Heart right ventricle (tissue), 16 donors: ENCODE data around the gene ACVRL1. TPM values are rescaled to one million over a fixed set of nuclear protein-coding genes. Genes with fewer than 3 reads are reported as not detected.
"Not testable (repeated sequence)": the region's sequence is repeated elsewhere in the genome, so short reads cannot be mapped to it uniquely, and the experiment has no call there.

ENCODE experiments used
- ATAC-seq, 8 donors: fragments of 200-7000 bp; cut with Tn5 transposase; one replicate each; pipeline ENCODE4 v1.9.1; 2020; ENCODE audit warnings: mild to moderate bottlenecking in 8 of 8, moderate library complexity in 8 of 8, moderate number of reproducible peaks in 1 of 8
- DNase-seq, 2 donors: peaks; one replicate each; pipeline ENCODE4 v3.0.0-alpha.2; 2020
- H3K27ac ChIP-seq, 10 donors: fragments of 200-600 bp; sonication (generic) in 2 of 10; one replicate each; pipeline versions ENCODE4 v1.5.0 to v1.8.0; 2020 to 2022; ENCODE audit warnings: mild to moderate bottlenecking in 3 of 10
- H3K27me3 ChIP-seq, 7 donors: fragments of 200-600 bp; one replicate each; pipeline ENCODE4 v1.8.0; 2021 to 2022; ENCODE audit warnings: mild to moderate bottlenecking in 2 of 7
- H3K36me3 ChIP-seq, 9 donors: fragments of 200-600 bp; sonication (generic) in 1 of 9; one replicate each; pipeline versions ENCODE4 v1.5.0 to v1.8.0; 2020 to 2022; ENCODE audit warnings: mild to moderate bottlenecking in 2 of 9
- H3K4me1 ChIP-seq, 9 donors: fragments of 200-600 bp; sonication (generic) in 1 of 9; one replicate each; pipeline versions ENCODE4 v1.5.0 to v1.8.0; 2020 to 2022; ENCODE audit warnings: mild to moderate bottlenecking in 4 of 9
- H3K4me3 ChIP-seq, 10 donors: fragments of 200-600 bp; sonication (generic) in 2 of 10; one replicate each; pipeline versions ENCODE4 v1.5.0 to v1.8.0; 2020 to 2022; ENCODE audit warnings: mild to moderate bottlenecking in 7 of 10, moderate library complexity in 2 of 10
- H3K9me3 ChIP-seq, 11 donors: fragments of 200-600 bp in 10 of 11; sonication (generic) in 2 of 11; one replicate each; pipeline versions ENCODE4 v1.5.0 to v1.8.0; 2013 to 2022; ENCODE audit warnings: mild to moderate bottlenecking in 2 of 11, control low read depth in 1 of 11, moderate library complexity in 1 of 11
- WGBS, 2 donors: extraction: QIAGEN DNeasy Blood & Tissue Kit; methylation state at CpG; one replicate each; pipeline ENCODE4 v1.1.7; 2013; ENCODE audit warnings: inconsistent platforms in 1 of 2; 5-methylcytosine and 5-hydroxymethylcytosine counted together
- intact Hi-C, 10 donors: fragments of 100-400 bp; cut with DNase I; formaldehyde crosslinking; loops; one replicate each; pipeline versions ENCODE4 v1.11.1 to v1.14.2; 2022
- polyA plus RNA-seq, 2 donors: library from polyadenylated mRNA; stranded (reverse); fragments of 200-250 nt; gene quantifications; one replicate each; pipeline ENCODE4 v1.2.3, GENCODE V29; 2013
- total RNA-seq, 10 donors: library from RNA; stranded (reverse); fragmentation: NEBNext Ultra II Directional in 3 of 10; extraction: Animal tissue kit (Norgen Biotek cat#: 25700) in 3 of 10; gene quantifications; one replicate each; pipeline versions ENCODE4 v1.2.1 to v1.2.4, GENCODE V29; 2021 to 2023
- TF ChIP-seq, protein P1 (sequence below), 9 donors: fragments of 200-600 bp; sonication (generic) in 2 of 9; IDR thresholded peaks; one replicate each; pipeline versions ENCODE4 v1.5.0 to v1.8.0; 2021 to 2022; ENCODE audit warnings: antibody characterized with exemption in 9 of 9, mild to moderate bottlenecking in 5 of 9, moderate library complexity in 1 of 9
- donor health status: Arrhythmogenic right ventricular cardiomyopathy.
- donor health status: ischemic (EF 13 %, LVEDD 7.1; RV severe dilation, severe dysfunction).
- donor health status: healthy with polysubstance abuse.
- donor health status: DM: no; HTN: yes; CAD: no.
- donor health status: DM: no; HTN: no; CAD: no.
- donor health status: ischemic (EF 25% LVEDD 6.9; RV normal size, moderate dysfunction).
- donor health status: ischemic (EF 25% LVEDD 5.7; RV mildly dilated, moderate dysfunction).
- donor health status: healthy.
- donor health status: DM: yes; HTN: yes; CAD: no.
- donor health status: Ischemic cardiomyopathy.
- donor health status: ischemic (EF 35%, LVEDD 5.7; RV mildly dilated, moderate dysfunction).
- donor health status: nonischemic (EF 11% LVEDD 7.7; RV severe dilation, severe dysfunction).
- donor health status: DM: yes; HTN: yes; CAD: no.
- donor health status: PGD.
- donor health status: ischemic (EF 29% LVEDD 5.4; RV normal size, mild dysfunction).
- donor health status: nonischemic (EF 23%, LVEDD 6.1; RV moderate dilation, normal function).

The ACVRL1 gene
- total and polyA plus RNA-seq, 12 donors: 16.6 to 68.0 (median 30.4) TPM

DNA sequence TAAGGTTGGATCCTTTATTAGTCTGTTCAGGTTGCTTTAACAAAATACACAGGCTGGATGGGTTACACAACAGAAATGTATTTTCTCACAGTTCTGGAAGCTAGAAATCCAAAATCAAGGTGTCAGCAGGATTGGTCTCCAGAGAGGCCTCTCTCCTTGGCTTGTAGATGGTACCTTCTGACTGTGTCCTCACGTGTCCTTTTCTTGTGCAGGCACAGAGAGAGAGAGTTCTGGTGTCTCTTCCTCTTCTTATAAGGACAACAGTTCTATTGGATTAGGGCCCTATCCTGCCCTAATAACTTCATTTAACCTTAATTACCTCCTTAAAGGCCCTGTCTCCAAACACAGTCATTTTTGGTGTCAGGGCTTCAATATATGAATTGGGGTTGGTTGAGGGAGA lies 24.0 kb upstream of the ACVRL1 start:
- intact Hi-C loops: no loop called here
- 73 to 74% methylated on average over 1 of the region's 1 CpG for WGBS, 2 donors

DNA sequence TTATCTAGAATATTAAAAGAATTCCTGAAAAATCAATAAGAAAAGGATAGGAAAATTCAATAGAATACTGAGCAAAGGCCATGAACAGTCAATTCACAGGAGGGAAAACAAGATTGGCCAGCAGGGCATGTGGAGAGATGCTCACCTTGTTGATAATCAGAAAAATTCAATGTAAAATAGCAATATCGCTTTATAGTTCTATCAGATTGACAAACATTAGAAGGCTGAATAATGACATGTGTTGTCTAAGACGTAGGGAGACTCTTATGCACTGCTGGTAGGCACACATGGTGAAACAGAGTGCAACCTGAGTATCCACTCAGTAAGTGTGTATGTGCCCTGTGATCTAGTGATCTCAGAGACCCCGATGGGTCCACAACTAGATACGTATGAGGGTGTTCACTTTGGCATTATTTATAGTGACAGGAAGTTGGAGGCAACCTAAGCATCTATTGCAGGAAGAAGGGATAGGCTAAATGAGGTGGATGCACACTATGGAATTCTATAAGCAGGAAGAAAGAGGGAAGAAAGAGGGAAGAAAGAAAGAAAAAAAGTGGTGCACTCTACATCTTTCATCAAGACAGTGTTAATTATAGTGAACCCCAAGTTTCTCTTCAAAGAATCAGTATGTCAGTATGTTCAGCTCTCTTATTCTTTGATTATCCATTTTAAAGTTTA lies 23.2 kb upstream of the ACVRL1 start:
- Histone ChIP-seq H3K9me3 (peaks cover 0 to 8% (median 0%) of the 10 kb centered on the region in 11 donors), H3K4me3 (no peak overlapping the region), H3K4me1 (peaks cover 3 to 30% (median 12%) of the 10 kb centered on the region in 9 donors), H3K36me3 (no peaks in the 10 kb centered on the region), H3K27ac (no peak overlapping the region), H3K27me3 (peaks cover 0 to 16% (median 0%) of the 10 kb centered on the region in 7 donors)
- TF ChIP-seq, protein P1, sequence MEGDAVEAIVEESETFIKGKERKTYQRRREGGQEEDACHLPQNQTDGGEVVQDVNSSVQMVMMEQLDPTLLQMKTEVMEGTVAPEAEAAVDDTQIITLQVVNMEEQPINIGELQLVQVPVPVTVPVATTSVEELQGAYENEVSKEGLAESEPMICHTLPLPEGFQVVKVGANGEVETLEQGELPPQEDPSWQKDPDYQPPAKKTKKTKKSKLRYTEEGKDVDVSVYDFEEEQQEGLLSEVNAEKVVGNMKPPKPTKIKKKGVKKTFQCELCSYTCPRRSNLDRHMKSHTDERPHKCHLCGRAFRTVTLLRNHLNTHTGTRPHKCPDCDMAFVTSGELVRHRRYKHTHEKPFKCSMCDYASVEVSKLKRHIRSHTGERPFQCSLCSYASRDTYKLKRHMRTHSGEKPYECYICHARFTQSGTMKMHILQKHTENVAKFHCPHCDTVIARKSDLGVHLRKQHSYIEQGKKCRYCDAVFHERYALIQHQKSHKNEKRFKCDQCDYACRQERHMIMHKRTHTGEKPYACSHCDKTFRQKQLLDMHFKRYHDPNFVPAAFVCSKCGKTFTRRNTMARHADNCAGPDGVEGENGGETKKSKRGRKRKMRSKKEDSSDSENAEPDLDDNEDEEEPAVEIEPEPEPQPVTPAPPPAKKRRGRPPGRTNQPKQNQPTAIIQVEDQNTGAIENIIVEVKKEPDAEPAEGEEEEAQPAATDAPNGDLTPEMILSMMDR (IDR thresholded peaks at IDR 0.05): no peak
- intact Hi-C loops: no loop called here
- 80 to 86% methylated on average over 4 of the region's 4 CpGs for WGBS, 2 donors
- no peak for ATAC-seq
- DNase-seq: no peak

More for the DNA sequence above, 24.0 kb upstream of the ACVRL1 start:
- ATAC-seq (no peak), DNase-seq (no peak)
- Histone ChIP-seq H3K27me3 (peaks cover 0 to 9% (median 0%) of the 10 kb centered on the region in 7 donors), H3K27ac (no peak overlapping the region), H3K9me3 (peaks cover 0 to 8% (median 0%) of the 10 kb centered on the region in 11 donors), H3K4me1 (peaks cover 3 to 30% (median 12%) of the 10 kb centered on the region in 9 donors), H3K4me3 (no peak overlapping the region), H3K36me3 (no peaks in the 10 kb centered on the region)
- TF ChIP-seq, protein P1 (IDR thresholded peaks at IDR 0.05): no peak

GRCh38 chr12:51884676-51885229 lies 22.6 kb upstream of the ACVRL1 start:
- no peak for ATAC-seq
- H3K4me3 ChIP-seq: no peak overlapping the region
- DNase-seq: no peak
- no peaks in the 10 kb centered on the region for H3K36me3 ChIP-seq
- H3K27ac ChIP-seq: no peak overlapping the region
- peaks cover 0 to 8% (median 0%) of the 10 kb centered on the region in 11 donors for H3K9me3 ChIP-seq
- 89 to 91% methylated on average over 11 of the region's 11 CpGs for WGBS, 2 donors
- TF ChIP-seq, protein P1 (IDR thresholded peaks at IDR 0.05): no peak
- intact Hi-C loops: loop anchor here in 1 of 10 donors (5.0 kb wide), 1 partner anchor 38 kb away; no protein-coding TSS in a partner anchor
- H3K27me3 ChIP-seq: peaks cover 0 to 16% (median 0%) of the 10 kb centered on the region in 7 donors
- peaks cover 3 to 30% (median 12%) of the 10 kb centered on the region in 9 donors for H3K4me1 ChIP-seq

GRCh38 chr12:51885294-51886020 lies 21.8 kb upstream of the ACVRL1 start:
- H3K4me3 ChIP-seq: peak overlapping the region in 3 of 10 donors; percentile 3 to 30 (median 19)
- not testable (repeated sequence) for H3K36me3 ChIP-seq, ATAC-seq, DNase-seq, H3K9me3 ChIP-seq
- peaks cover 3 to 30% (median 12%) of the 10 kb centered on the region in 9 donors for H3K4me1 ChIP-seq
- WGBS, 2 donors: 67 to 76% methylated on average over 10 of the region's 10 CpGs
- intact Hi-C loops: loop anchor here in 1 of 10 donors (5.0 kb wide), 1 partner anchor 37 kb away; no protein-coding TSS in a partner anchor
- H3K27ac ChIP-seq: peak overlapping the region in 8 of 10 donors; percentile 17 to 80 (median 68)
- H3K27me3 ChIP-seq: peaks cover 0 to 16% (median 0%) of the 10 kb centered on the region in 7 donors
